ENCODE results near the gene PCED1B.

Gene PCED1B

GRCh38 chr12:47085815-47086252 is 6.4 kb downstream of the PCED1B start:
- peak; percentile 98 for TF ChIP-seq TCF12 (IDR thresholded peaks at IDR 0.05; ENCODE audit: low read depth)
- TF ChIP-seq CEBPB (IDR thresholded peaks at IDR 0.05): peak; percentile 93
- no peak for TF ChIP-seq ZBTB7A (IDR thresholded peaks at IDR 0.05; ENCODE audit: low read depth)
- no peak for TF ChIP-seq TAF1 (IDR thresholded peaks at IDR 0.05; ENCODE audit: low read depth)
- TF ChIP-seq NFIC (IDR thresholded peaks at IDR 0.05): peak; percentile 95
- no peak for TF ChIP-seq YY1 (IDR thresholded peaks at IDR 0.05; ENCODE audit: low read depth)
- peak; percentile 27; the same call in 1 of the 2 replicates for TF ChIP-seq USF1 (IDR thresholded peaks at IDR 0.05)
- TF ChIP-seq CREB1 (IDR thresholded peaks at IDR 0.05; ENCODE audit: low read depth): 0 out of 2 replicates have a peak, but pooled peaks have one; percentile 23
- TF ChIP-seq EGR1 (IDR thresholded peaks at IDR 0.05): no peak
- 0 out of 2 replicates have a peak, but pooled peaks have one; percentile 21 for TF ChIP-seq RAD21 (IDR thresholded peaks at IDR 0.05; ENCODE audit: low read depth)
- peak; percentile 71 for TF ChIP-seq MAX (IDR thresholded peaks at IDR 0.05)
- TF ChIP-seq EP300 (IDR thresholded peaks at IDR 0.05; ENCODE audit: borderline replicate concordance): peak; percentile 99
- TF ChIP-seq REST (IDR thresholded peaks at IDR 0.05; ENCODE audit: low read depth): 0 out of 2 replicates have a peak, but pooled peaks have one; percentile 12
- peak; percentile 98 for TF ChIP-seq FOXM1 (IDR thresholded peaks at IDR 0.05; ENCODE audit: borderline replicate concordance, low read depth)
- TF ChIP-seq TEAD4 (IDR thresholded peaks at IDR 0.05): peak; percentile 96

- peak; percentile 97 for TF ChIP-seq EP300 (IDR thresholded peaks at IDR 0.05; ENCODE audit: borderline replicate concordance)
- TF ChIP-seq CREB1 (IDR thresholded peaks at IDR 0.05; ENCODE audit: low read depth): no peak
- peak; percentile 91 for TF ChIP-seq TCF12 (IDR thresholded peaks at IDR 0.05; ENCODE audit: low read depth)
- no peak for TF ChIP-seq TAF1 (IDR thresholded peaks at IDR 0.05; ENCODE audit: low read depth)
- TF ChIP-seq YY1 (IDR thresholded peaks at IDR 0.05; ENCODE audit: low read depth): peak; percentile 63; the same call in 1 of the 2 replicates
- peak; percentile 97 for TF ChIP-seq NFIC (IDR thresholded peaks at IDR 0.05)
- TF ChIP-seq EGR1 (IDR thresholded peaks at IDR 0.05): no peak
- peak; percentile 62 for TF ChIP-seq CEBPB (IDR thresholded peaks at IDR 0.05)
- no peak for TF ChIP-seq RAD21 (IDR thresholded peaks at IDR 0.05; ENCODE audit: low read depth)
- no peak for TF ChIP-seq MAX (IDR thresholded peaks at IDR 0.05)
- peak; percentile 98 for TF ChIP-seq FOXM1 (IDR thresholded peaks at IDR 0.05; ENCODE audit: borderline replicate concordance, low read depth)
- no peak for TF ChIP-seq ZBTB7A (IDR thresholded peaks at IDR 0.05; ENCODE audit: low read depth)
- no peak for TF ChIP-seq USF1 (IDR thresholded peaks at IDR 0.05)
- TF ChIP-seq REST (IDR thresholded peaks at IDR 0.05; ENCODE audit: low read depth): no peak
- TF ChIP-seq TEAD4 (IDR thresholded peaks at IDR 0.05): peak; percentile 96
Observed at GRCh38 chr12:47087088-47087688, 7.8 kb downstream of the PCED1B start.

GRCh38 chr12:47088021-47088944 is 8.9 kb downstream of the PCED1B start:
- TF ChIP-seq ZBTB7A (IDR thresholded peaks at IDR 0.05; ENCODE audit: low read depth): no peak
- TF ChIP-seq NFIC (IDR thresholded peaks at IDR 0.05): no peak; the same call in 1 of the 2 replicates
- TF ChIP-seq FOXM1 (IDR thresholded peaks at IDR 0.05; ENCODE audit: borderline replicate concordance, low read depth): peak; percentile 14; the same call in 1 of the 2 replicates
- peak; percentile 53 for TF ChIP-seq TEAD4 (IDR thresholded peaks at IDR 0.05)
- peak; percentile 12; the same call in 1 of the 2 replicates for TF ChIP-seq TAF1 (IDR thresholded peaks at IDR 0.05; ENCODE audit: low read depth)
- peak; percentile 46 for TF ChIP-seq MAX (IDR thresholded peaks at IDR 0.05)
- no peak for TF ChIP-seq REST (IDR thresholded peaks at IDR 0.05; ENCODE audit: low read depth)
- TF ChIP-seq CEBPB (IDR thresholded peaks at IDR 0.05): no peak
- no peak for TF ChIP-seq YY1 (IDR thresholded peaks at IDR 0.05; ENCODE audit: low read depth)
- TF ChIP-seq EP300 (IDR thresholded peaks at IDR 0.05; ENCODE audit: borderline replicate concordance): peak; percentile 32; the same call in 1 of the 2 replicates
- no peak for TF ChIP-seq USF1 (IDR thresholded peaks at IDR 0.05)
- TF ChIP-seq EGR1 (IDR thresholded peaks at IDR 0.05): no peak
